ENCODE measurements around the gene KRI1.

The KRI1 gene

GRCh38 chr19:10565567-10566407 lies at the start of gene KRI1:
Gene KRI1, minus strand, starts transcription at chr19:10566010. Its CDS starts 11 bp downstream, at chr19:10565999.
- DNase-seq (ENCODE audit: low spot score): peak; percentile 96

- DNase-seq (ENCODE audit: low spot score): peak; percentile 63
Observed at GRCh38 chr19:10612499-10613119, 46.8 kb upstream of the KRI1 start.

- DNase-seq (ENCODE audit: low spot score): no peak
Observed at GRCh38 chr19:10611907-10612306, 46.1 kb upstream of the KRI1 start.

- DNase-seq (ENCODE audit: low spot score): no peak
Observed at GRCh38 chr19:10604460-10604980, 38.7 kb upstream of the KRI1 start.

- DNase-seq (ENCODE audit: low spot score): peak; percentile 62
Observed at GRCh38 chr19:10603873-10604459, 38.2 kb upstream of the KRI1 start.

DNA sequence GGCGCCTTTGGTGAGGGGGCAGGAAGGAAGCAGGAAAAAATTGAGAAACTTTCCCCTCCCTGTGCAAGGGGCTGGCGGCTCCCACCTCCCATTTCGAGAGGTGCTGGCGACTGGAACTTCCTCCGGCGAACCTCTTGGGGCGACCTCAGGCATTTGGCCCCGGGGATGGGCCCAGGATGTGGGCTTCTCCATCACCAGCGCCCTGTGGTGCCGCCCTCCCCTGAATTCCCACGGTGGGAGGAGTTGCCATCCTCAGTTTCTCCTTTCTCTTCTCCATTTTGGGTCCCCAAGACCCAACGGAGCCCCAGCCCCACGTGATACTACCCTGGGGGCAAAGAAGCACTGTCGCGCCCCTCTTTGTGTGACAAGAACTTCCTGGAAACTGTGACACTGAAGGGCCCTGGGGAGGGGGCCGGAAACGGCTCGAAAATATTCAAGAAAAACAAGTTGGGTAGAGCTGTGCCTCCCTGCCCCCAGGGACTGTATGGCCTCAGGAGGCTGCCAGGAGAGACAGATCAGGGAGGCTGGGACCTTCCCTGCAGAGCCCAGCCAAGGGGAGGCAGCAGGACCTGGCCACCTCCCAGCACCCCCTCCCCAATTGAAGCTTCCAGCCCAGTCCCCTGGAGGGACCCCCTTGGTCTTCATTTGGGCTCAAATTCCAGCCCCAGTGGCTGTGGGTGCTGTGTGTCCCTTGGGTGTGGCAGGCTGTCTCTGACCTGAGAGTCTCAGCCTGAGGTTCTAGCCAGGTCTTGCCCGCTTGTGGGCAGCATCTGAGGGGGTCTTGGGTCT lies 37.5 kb upstream of the KRI1 start:
- no peak for DNase-seq (ENCODE audit: low spot score)

DNA sequence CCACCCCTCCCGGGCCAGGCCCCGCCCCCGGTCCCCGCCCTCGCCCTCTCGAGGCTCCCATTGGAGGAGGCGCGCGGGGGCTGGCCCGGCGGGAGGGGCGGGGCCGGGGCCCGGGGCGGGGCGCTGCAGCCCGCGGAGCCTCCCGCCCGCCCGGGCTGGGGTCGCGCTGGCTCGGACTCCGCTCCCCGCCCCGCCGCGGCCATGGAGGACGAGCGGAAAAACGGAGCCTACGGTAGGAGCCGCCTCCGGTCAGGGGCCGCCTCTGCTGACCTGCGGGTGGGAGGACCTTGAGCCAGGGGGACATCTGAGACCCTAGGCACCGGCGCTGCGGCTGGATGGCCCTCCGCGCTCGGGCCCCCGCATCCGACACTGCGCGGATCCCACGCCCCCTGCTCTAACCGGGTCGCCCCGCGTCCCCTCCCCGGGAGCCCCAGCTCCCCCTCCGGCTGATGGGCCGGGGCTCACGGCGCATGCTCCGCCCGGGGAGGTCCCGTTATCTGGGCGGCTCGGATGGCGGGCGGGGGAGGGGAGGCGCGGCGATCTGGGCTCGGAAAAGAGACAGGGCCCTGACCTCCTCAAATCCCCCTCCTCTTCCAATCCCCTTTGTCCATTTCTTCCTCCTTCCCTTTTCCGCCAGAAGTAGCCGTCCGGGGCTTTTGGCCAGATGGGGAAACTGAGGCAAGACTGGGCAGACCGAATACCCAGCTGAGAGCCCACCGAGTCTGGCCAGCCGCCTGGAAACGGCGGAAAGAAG lies 36.7 kb upstream of the KRI1 start:
- DNase-seq (ENCODE audit: low spot score): peak; percentile 75

- DNase-seq (ENCODE audit: low spot score): no peak
Observed at GRCh38 chr19:10601999-10602329, 36.2 kb upstream of the KRI1 start.

DNA sequence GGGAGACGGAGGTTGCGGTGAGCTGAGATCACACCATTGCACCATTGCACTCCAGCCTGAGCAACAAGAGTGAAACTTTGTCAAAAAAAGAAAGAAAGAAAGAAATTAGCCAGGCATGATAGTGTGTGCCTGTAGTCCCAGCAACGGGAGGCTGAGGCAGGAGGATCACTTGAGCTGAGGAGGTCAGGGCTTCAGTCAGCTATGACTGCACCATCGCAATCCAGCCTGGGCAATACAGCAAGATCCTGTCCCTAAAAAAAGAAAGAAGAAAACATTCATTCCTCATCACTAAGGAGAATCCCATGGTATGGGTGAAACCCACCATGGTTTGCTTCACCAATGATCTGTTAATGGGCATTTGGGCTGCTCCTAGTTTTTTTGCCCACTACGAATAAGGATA lies 34.3 kb upstream of the KRI1 start:
- no peak for DNase-seq (ENCODE audit: low spot score)

- DNase-seq (ENCODE audit: low spot score): peak; percentile 60
Observed at GRCh38 chr19:10593820-10594637, 28.2 kb upstream of the KRI1 start.

- DNase-seq (ENCODE audit: low spot score): no peak
Observed at GRCh38 chr19:10593148-10593547, 27.3 kb upstream of the KRI1 start.

DNA sequence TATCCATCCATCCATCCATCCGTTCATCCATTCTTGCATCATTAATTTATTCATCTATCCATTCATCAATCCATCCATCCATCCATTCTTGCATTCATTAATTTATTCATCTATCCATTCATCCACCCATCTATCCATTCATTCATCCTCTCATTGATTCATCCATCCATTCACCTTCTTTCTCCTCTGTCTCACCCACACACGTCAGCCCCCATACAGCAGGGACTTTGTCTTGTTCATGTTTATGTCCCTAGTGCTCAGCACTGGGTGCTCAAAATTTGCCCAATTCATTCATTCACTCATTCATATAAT lies 22.0 kb upstream of the KRI1 start:
- DNase-seq (ENCODE audit: low spot score): no peak

- DNase-seq (ENCODE audit: low spot score): no peak
Observed at GRCh38 chr19:10587022-10587838, 21.4 kb upstream of the KRI1 start, which contains the start of gene AP1M2. Gene AP1M2, minus strand, starts transcription at chr19:10587312. Its CDS starts 81 bp downstream, at chr19:10587231.

DNA sequence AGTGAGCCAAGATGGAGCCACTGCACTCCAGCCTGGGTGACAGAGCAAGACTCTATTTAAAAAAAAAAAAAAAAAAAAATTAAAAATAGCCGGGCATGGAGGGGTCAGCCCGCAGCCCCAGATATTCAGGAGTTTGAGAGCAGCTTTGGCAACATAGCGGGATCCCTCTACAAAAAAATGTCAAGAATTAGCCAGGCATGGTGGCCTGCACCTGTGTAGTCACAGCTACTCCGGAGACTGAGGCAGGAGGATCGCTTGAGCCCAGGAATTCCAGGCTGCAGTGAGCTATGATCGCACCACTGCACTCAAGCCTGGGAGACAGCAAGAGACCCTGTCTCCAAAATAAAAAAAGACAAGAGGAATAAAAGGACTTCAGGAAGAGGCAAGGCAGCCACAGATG lies 20.6 kb upstream of the KRI1 start:
- no peak for DNase-seq (ENCODE audit: low spot score)

GRCh38 chr19:10583036-10583776 lies 17.4 kb upstream of the KRI1 start:
- no peak for DNase-seq (ENCODE audit: low spot score)

DNA sequence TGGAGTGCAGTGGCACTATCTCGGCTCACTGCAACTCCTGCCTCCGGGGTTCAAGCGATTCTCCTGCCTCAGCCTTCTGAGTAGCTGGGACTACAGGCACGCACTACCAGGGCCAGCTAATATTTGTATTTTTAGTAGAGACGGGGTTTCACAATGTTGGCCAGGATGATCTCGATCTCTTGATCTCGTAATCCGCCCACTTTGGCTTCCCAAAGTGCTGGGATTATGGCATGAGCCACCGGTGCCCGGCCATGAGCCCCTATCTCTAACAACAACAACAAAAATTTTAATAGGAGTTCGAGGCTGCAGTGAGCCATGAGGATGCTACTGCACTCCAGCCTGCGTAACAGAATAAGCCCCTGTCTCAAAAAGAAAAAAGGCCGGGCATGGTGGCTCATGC lies 16.3 kb upstream of the KRI1 start:
- no peak for DNase-seq (ENCODE audit: low spot score)

DNA sequence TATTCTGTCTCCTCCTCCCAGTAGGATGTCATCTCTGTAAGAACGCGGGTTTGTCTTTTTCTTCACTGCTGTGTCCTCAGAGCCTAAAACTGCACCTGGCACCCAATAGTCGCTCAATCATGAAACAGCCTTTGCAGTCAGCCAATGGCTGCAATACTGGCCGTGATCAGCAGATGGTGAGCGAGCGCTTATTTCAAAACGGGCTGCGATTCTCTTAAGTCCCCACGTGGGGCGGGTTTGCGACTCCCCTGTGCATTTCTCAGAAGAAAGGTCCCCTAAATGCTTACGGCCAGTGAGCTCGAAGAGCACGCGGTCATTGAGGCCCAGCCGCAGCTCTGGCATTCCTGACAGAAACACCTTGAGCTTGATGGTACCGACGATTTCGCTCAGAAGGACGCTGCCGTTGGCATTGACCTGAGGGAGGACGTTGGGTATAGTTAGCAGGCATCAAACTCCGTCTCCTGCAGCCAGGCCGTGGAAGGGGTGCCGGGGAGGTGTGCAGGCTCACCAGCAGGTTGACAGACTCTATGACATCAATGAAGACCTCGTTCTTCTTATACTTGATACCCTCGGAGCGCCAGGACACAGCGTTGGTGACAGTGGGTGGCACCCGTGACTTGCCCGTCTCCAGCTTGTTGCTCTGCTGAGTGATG lies 15.3 kb upstream of the KRI1 start:
- peak; percentile 95 for DNase-seq (ENCODE audit: low spot score)

GRCh38 chr19:10577951-10578350 lies 12.1 kb upstream of the KRI1 start:
- no peak for DNase-seq (ENCODE audit: low spot score)

All from pons (tissue), 1 donor.